ENCODE results near the gene CBFB.

The CBFB gene

DNA sequence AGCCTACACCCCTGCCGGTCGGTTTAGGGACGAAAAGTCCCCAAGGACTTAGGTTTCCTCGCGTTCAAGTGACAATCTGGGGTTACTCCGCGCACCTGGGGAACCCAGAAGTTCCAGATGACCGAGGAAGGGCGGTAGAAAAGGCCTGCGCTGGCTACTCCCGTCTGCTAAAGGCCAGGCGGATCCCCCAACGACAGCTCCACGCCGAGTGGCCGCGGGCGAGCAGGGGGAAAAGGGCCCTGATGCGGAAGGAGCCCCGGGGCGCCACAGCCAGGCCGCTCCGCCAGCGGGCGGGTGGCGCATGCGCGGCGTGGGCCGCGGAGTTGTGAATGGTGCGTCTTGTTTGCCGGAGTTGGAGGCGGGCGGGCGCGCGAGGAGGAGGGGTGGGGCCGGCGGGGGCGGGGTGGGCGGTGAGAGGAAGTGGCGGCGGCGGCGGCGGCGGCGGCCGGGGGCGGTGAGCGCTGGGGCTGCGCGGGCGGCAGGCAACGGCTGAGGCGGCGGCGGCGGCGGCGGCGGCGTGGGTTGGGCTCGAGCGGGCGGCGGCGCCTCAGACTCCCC, at the start of gene CBFB:
CBFB (plus strand) TSS at position 454 of the 558 bp plus-strand sequence. CDS start 259 bp downstream, outside the sequence.
- Histone ChIP-seq H3K9ac (ENCODE audit: low read depth, low read length) (peak within 1 kb of the TSS; percentile 97), H4K20me1 (ENCODE audit: insufficient read depth, low read length) (peaks cover 35% of the 10 kb centered on the region), H3K27me3 (ENCODE audit: insufficient read depth, low read length, poor library complexity) (no peaks in the 10 kb centered on the region), H2AFZ (ENCODE audit: low read depth, low read length) (peak within 1 kb of the TSS; percentile 94), H3K36me3 (ENCODE audit: insufficient read depth, low read length) (peaks cover 37% of the 10 kb centered on the region), H3K4me3 (ENCODE audit: low read depth in 1 of 2, low read length in 2 of 2) (peak within 1 kb of the TSS; percentile 44 to 84), H3K4me1 (ENCODE audit: insufficient read depth, low read length) (peaks cover 42% of the 10 kb centered on the region), H3K27ac (ENCODE audit: low read length) (peak within 1 kb of the TSS; percentile 98), H3K79me2 (ENCODE audit: insufficient read depth, low read length) (peaks cover 54% of the 10 kb centered on the region), H3K9me3 (ENCODE audit: insufficient read depth, low read length, severe bottlenecking) (no peaks in the 10 kb centered on the region), H3K4me2 (ENCODE audit: insufficient read depth, low read length) (peak within 1 kb of the TSS; percentile 90)
- TF ChIP-seq EZH2 (IDR thresholded peaks at IDR 0.05; ENCODE audit: borderline replicate concordance, low read depth, low read length, severe bottlenecking) = no peak
- TF ChIP-seq, protein P1, sequence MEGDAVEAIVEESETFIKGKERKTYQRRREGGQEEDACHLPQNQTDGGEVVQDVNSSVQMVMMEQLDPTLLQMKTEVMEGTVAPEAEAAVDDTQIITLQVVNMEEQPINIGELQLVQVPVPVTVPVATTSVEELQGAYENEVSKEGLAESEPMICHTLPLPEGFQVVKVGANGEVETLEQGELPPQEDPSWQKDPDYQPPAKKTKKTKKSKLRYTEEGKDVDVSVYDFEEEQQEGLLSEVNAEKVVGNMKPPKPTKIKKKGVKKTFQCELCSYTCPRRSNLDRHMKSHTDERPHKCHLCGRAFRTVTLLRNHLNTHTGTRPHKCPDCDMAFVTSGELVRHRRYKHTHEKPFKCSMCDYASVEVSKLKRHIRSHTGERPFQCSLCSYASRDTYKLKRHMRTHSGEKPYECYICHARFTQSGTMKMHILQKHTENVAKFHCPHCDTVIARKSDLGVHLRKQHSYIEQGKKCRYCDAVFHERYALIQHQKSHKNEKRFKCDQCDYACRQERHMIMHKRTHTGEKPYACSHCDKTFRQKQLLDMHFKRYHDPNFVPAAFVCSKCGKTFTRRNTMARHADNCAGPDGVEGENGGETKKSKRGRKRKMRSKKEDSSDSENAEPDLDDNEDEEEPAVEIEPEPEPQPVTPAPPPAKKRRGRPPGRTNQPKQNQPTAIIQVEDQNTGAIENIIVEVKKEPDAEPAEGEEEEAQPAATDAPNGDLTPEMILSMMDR (IDR thresholded peaks at IDR 0.05; ENCODE audit: borderline replicate concordance, extremely low read depth, low read length, poor library complexity, severe bottlenecking) = peak; percentile 26
- peak; percentile 94 for DNase-seq
- peak; percentile 88 for ATAC-seq (ENCODE audit: insufficient read depth, low read depth)

DNA sequence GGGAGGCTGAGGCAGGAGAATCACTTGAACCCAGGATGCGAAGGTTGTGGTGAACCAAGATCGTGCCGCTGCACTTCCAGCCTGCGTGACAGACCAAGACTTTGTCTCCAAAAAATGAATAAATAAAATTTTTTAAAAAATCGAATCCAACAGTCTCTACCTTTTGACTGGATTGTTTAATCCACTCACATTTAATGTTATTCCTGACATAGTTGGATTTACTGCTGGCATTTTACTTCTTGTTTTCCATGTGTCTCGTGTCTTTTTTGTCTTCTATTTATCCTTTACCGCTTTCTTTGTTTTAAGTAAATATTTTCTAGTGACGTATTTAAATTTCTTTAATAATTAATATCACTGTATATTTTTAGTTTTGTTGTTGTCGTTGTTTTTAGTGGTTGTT, 45.9 kb upstream of the CBFB start:
- Histone ChIP-seq H3K27me3 (ENCODE audit: insufficient read depth, low read length, poor library complexity) (no peaks in the 10 kb centered on the region), H3K4me1 (ENCODE audit: insufficient read depth, low read length) (peaks cover 25% of the 10 kb centered on the region), H4K20me1 (ENCODE audit: insufficient read depth, low read length) (no peaks in the 10 kb centered on the region), H3K9ac (ENCODE audit: low read depth, low read length) (no peak overlapping the region), H3K9me3 (ENCODE audit: insufficient read depth, low read length, severe bottlenecking) (no peaks in the 10 kb centered on the region), H3K4me2 (ENCODE audit: insufficient read depth, low read length) (no peak overlapping the region), H3K79me2 (ENCODE audit: insufficient read depth, low read length) (no peaks in the 10 kb centered on the region), H3K27ac (ENCODE audit: low read length) (no peak overlapping the region), H3K4me3 (ENCODE audit: low read depth in 1 of 2, low read length in 2 of 2) (no peak overlapping the region), H2AFZ (ENCODE audit: low read depth, low read length) (no peak overlapping the region), H3K36me3 (ENCODE audit: insufficient read depth, low read length) (no peaks in the 10 kb centered on the region)
- DNase-seq (no peak), ATAC-seq (ENCODE audit: insufficient read depth, low read depth) (no peak)
- TF ChIP-seq, protein P1 (IDR thresholded peaks at IDR 0.05; ENCODE audit: borderline replicate concordance, extremely low read depth, low read length, poor library complexity, severe bottlenecking) = no peak
- TF ChIP-seq EZH2 (IDR thresholded peaks at IDR 0.05; ENCODE audit: borderline replicate concordance, low read depth, low read length, severe bottlenecking) = no peak

DNA sequence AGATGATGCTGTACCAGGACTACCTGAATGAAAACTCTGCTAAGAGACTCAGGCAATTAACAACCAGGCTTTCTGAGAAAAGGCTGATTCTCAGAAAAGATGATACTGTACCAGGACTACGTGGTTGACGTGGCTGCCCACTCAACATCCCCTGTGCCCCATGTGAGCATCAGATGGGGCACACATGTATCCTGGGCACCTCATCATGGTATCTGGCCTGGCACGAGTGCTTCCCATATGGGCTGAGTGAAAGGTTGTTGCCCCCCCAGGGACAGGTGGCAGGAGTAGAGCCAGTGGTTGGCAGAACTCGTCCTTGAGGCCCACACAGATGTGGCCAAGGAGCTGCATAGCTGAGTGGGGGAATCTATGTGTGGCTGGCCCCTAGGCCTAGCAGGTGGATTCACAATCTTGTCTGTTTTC, 44.0 kb upstream of the CBFB start:
- Histone ChIP-seq H3K27me3 (ENCODE audit: insufficient read depth, low read length, poor library complexity) (no peaks in the 10 kb centered on the region), H3K9ac (ENCODE audit: low read depth, low read length) (peak overlapping the region; percentile 25), H3K79me2 (ENCODE audit: insufficient read depth, low read length) (no peaks in the 10 kb centered on the region), H3K36me3 (ENCODE audit: insufficient read depth, low read length) (no peaks in the 10 kb centered on the region), H2AFZ (ENCODE audit: low read depth, low read length) (peak overlapping the region; percentile 24; the same call in 1 of the 2 replicates), H3K9me3 (ENCODE audit: insufficient read depth, low read length, severe bottlenecking) (no peaks in the 10 kb centered on the region), H4K20me1 (ENCODE audit: insufficient read depth, low read length) (no peaks in the 10 kb centered on the region), H3K4me2 (ENCODE audit: insufficient read depth, low read length) (no peak overlapping the region), H3K4me1 (ENCODE audit: insufficient read depth, low read length) (peaks cover 25% of the 10 kb centered on the region), H3K27ac (ENCODE audit: low read length) (peak overlapping the region; percentile 65), H3K4me3 (ENCODE audit: low read depth in 1 of 2, low read length in 2 of 2) (no peak overlapping the region)
- ATAC-seq (ENCODE audit: insufficient read depth, low read depth) = peak; percentile 88
- TF ChIP-seq, protein P1 (IDR thresholded peaks at IDR 0.05; ENCODE audit: borderline replicate concordance, extremely low read depth, low read length, poor library complexity, severe bottlenecking) = no peak
- no peak for TF ChIP-seq EZH2 (IDR thresholded peaks at IDR 0.05; ENCODE audit: borderline replicate concordance, low read depth, low read length, severe bottlenecking)
- peak; percentile 64 for DNase-seq
